K562 (cell line): ENCODE results near the gene MCM3. TPM values are rescaled to one million over a fixed set of nuclear protein-coding genes. Genes with fewer than 3 reads are reported as not detected.

Experiments used
- ATAC-seq: fragments of 200-7000 bp; cut with Tn5 transposase; 3 replicates; pipeline ENCODE4 v1.9.1; 2020; ENCODE audit warnings: moderate library complexity
- BruUV-seq: library from RNA; stranded (reverse); fragments of 400-500 nt; replicated peaks from 2 replicates; lab custom pipeline; 2021; lab: Mats Ljungman, UMichigan
- CTCF ChIA-PET: fragments of 300-600 bp; formaldehyde crosslinking; extraction: SDS; loops from one replicate; lab custom pipeline; 2021; ENCODE audit warnings: low intra/inter-chr PET ratio; lab: Yijun Ruan, JAX
- POLR2A ChIA-PET: fragments of 300-600, 350-650 bp; sonication (Branson Sonifier 250); formaldehyde crosslinking; extraction: SDS; loops from one replicate; lab custom pipeline; 2021; ENCODE audit warnings: antibody characterized with exemption, inconsistent platforms; lab: Yijun Ruan, JAX
- DNase-seq, 4 experiments: peaks; one replicate each; pipeline versions ENCODE4 v3.0.0 to v3.0.0-alpha.2; 2011 to 2018; ENCODE audit warnings: low spot score in 3 of 4, mixed read lengths in 3 of 4; ENCODE audit errors: extremely low read depth in 1 of 4
- FAIRE-seq: peaks from 2 replicates; lab custom pipeline; 2011; peaks lifted over from hg19 to GRCh38; lab: Jason Lieb, UNC
- H2AFZ ChIP-seq: 2 replicates; pipeline ENCODE4 v1.6.0; 2011; ENCODE audit warnings: low read depth, low read length, control low read depth, inconsistent platforms
- H3K27ac ChIP-seq: fragments of 200-600 bp; 3 replicates; pipeline ENCODE4 v1.8.0; 2011; ENCODE audit warnings: low read depth, mild to moderate bottlenecking, control low read depth, inconsistent platforms, low read length, moderate library complexity, mixed read lengths; ENCODE audit errors: extremely low read depth
- H3K27me3 ChIP-seq, 2 experiments: fragments of 300-600 bp in 1 of 2; 2 replicates in 1 of 2; 3 replicates in 1 of 2; pipeline versions ENCODE4 v1.6.0 to v1.8.0; 2011; ENCODE audit warnings: inconsistent platforms in 2 of 2, low read length in 2 of 2, mild to moderate bottlenecking in 1 of 2, mixed read lengths in 1 of 2, moderate library complexity in 1 of 2; ENCODE audit not compliant: control insufficient read depth in 2 of 2, insufficient read depth in 2 of 2
- H3K36me3 ChIP-seq: fragments of 300-600 bp; 3 replicates; pipeline ENCODE4 v1.8.0; 2011; ENCODE audit warnings: mild to moderate bottlenecking, low read length, inconsistent platforms; ENCODE audit not compliant: control insufficient read depth, insufficient read depth
- H3K4me1 ChIP-seq, 2 experiments: fragments of 200-600 bp in 1 of 2; replicated peaks in 1 of 2; 2 replicates in 1 of 2; 3 replicates in 1 of 2; pipeline versions ENCODE4 v1.5.1 to v1.8.0; 2011; ENCODE audit warnings: inconsistent platforms in 2 of 2, low read length in 2 of 2, mild to moderate bottlenecking in 1 of 2, mixed read lengths in 1 of 2, moderate library complexity in 1 of 2; ENCODE audit not compliant: control insufficient read depth in 2 of 2, insufficient read depth in 2 of 2
- H3K4me2 ChIP-seq: 2 replicates; pipeline ENCODE4 v1.6.1; 2011; ENCODE audit warnings: low read length, control low read depth, inconsistent platforms, mixed read lengths; ENCODE audit not compliant: insufficient read depth
- H3K4me3 ChIP-seq: fragments of 200-600 bp; sonication (generic), shearing (Covaris generic); 2 replicates; pipeline ENCODE4 v1.5.1; 2016; ENCODE audit warnings: control low read depth, inconsistent platforms
- H3K79me2 ChIP-seq: fragments of 200-600 bp; 3 replicates; pipeline ENCODE4 v1.8.0; 2011; ENCODE audit warnings: low read length, inconsistent platforms; ENCODE audit not compliant: control insufficient read depth, insufficient read depth
- H3K9ac ChIP-seq, 2 experiments: 2 replicates each; pipeline versions ENCODE4 v1.6.0 to v1.6.1; 2011; ENCODE audit warnings: low read depth in 2 of 2, low read length in 2 of 2, control low read depth in 1 of 2, inconsistent platforms in 1 of 2, mild to moderate bottlenecking in 1 of 2, mixed read lengths in 1 of 2; ENCODE audit not compliant: insufficient read depth in 1 of 2
- H3K9me1 ChIP-seq: one replicate; pipeline ENCODE4 v1.6.0; 2011; ENCODE audit warnings: inconsistent platforms, mild to moderate bottlenecking, low read length, moderate library complexity; ENCODE audit not compliant: control insufficient read depth, insufficient read depth
- H3K9me3 ChIP-seq: replicated peaks from 2 replicates; pipeline ENCODE4 v1.5.1; 2011; ENCODE audit warnings: low read depth, low read length, inconsistent platforms; ENCODE audit not compliant: control insufficient read depth, insufficient read depth
- H4K20me1 ChIP-seq: replicated peaks from 2 replicates; pipeline ENCODE4 v1.6.1; 2011; ENCODE audit warnings: low read length, inconsistent platforms, mixed read lengths; ENCODE audit not compliant: control insufficient read depth, insufficient read depth
- CC2D1A ChIP-seq: fragments of 450-650 bp; IDR thresholded peaks from 2 replicates; pipeline ENCODE4 v1.6.1; 2017; ENCODE audit warnings: mild to moderate bottlenecking
- PCBP1 ChIP-seq: fragments of 200-400 bp; formaldehyde crosslinking; IDR thresholded peaks from 2 replicates; pipeline ENCODE4 v1.6.1; 2018; ENCODE audit warnings: mild to moderate bottlenecking, low read depth, low read length; ENCODE audit not compliant: poor library complexity, severe bottlenecking
- RAD51 ChIP-seq: fragments of 450-650 bp; IDR thresholded peaks from 2 replicates; pipeline ENCODE4 v1.7.1; 2016; ENCODE audit warnings: low read depth, mild to moderate bottlenecking, borderline replicate concordance
- SMAD3 ChIP-seq: fragments of 450-650 bp; formaldehyde crosslinking; conservative IDR thresholded peaks from 2 replicates; pipeline ENCODE4 v1.4.0; 2020; ENCODE audit warnings: mild to moderate bottlenecking
- ZFX ChIP-seq: sonication (generic); formaldehyde crosslinking; IDR thresholded peaks from 2 replicates; pipeline ENCODE4 v1.8.0; 2022; ENCODE audit warnings: mild to moderate bottlenecking, missing genetic modification reagents, moderate library complexity
- WGBS: fragments of 100-300 bp; shearing (Covaris generic); methylation state at CpG from one replicate; pipeline ENCODE4 v1.1.6; 2016; ENCODE audit warnings: low coverage, mixed read lengths; ENCODE audit not compliant: insufficient coverage; ENCODE audit errors: missing lambda C conversion rate; 5-methylcytosine and 5-hydroxymethylcytosine counted together
- in situ Hi-C: fragments of 300-500 bp; cut with MboI; formaldehyde crosslinking; loops from 4 replicates; pipeline ENCODE4 v1.15.0; 2018; ENCODE audit warnings: inconsistent platforms, mixed read lengths
- intact Hi-C: fragments of 100-400 bp; cut with micrococcal nuclease; formaldehyde crosslinking; loops from 2 replicates; pipeline ENCODE4 v1.14.2; 2022
- polyA plus RNA-seq, 8 experiments: library from polyadenylated mRNA; depleted of rRNA in 4 of 8; stranded (reverse) in 5 of 8; unstranded in 3 of 8; fragments of >200 nt; fragmentation: Nextera tagmentation in 2 of 8; fragmentation: Illumina TruSeq in 1 of 8; extraction: Ambion mirVana in 2 of 8; extraction: Trizol in 1 of 8; gene quantifications; 2 replicates each; pipeline versions ENCODE4 v1.2.1 to v1.2.3, GENCODE V29; 2011 to 2014; ENCODE audit warnings: inconsistent platforms in 1 of 8, missing spikeins in 1 of 8
- total RNA-seq, 7 experiments: library from RNA; depleted of rRNA in 6 of 7; stranded (reverse); fragments of >200 nt in 6 of 7; fragmentation: Illumina TruSeq in 2 of 7; extraction: Trizol in 2 of 7; gene quantifications; 2 replicates each; pipeline versions ENCODE4 v1.2.1 to v1.2.3, GENCODE V29; 2011 to 2021; ENCODE audit warnings: low replicate concordance in 1 of 7
- TF ChIP-seq, protein P1 (sequence below): sonication (generic); formaldehyde crosslinking; IDR thresholded peaks from 2 replicates; pipeline ENCODE4 v1.8.1; 2023; ENCODE audit warnings: mild to moderate bottlenecking, missing genetic modification reagents

Gene MCM3
- total and polyA plus RNA-seq, 9 of the 15 experiments (the other 6 are each of a cell fraction or from before 2014, with no cell fraction given) = 76.1 to 270 (median 250) TPM

DNA sequence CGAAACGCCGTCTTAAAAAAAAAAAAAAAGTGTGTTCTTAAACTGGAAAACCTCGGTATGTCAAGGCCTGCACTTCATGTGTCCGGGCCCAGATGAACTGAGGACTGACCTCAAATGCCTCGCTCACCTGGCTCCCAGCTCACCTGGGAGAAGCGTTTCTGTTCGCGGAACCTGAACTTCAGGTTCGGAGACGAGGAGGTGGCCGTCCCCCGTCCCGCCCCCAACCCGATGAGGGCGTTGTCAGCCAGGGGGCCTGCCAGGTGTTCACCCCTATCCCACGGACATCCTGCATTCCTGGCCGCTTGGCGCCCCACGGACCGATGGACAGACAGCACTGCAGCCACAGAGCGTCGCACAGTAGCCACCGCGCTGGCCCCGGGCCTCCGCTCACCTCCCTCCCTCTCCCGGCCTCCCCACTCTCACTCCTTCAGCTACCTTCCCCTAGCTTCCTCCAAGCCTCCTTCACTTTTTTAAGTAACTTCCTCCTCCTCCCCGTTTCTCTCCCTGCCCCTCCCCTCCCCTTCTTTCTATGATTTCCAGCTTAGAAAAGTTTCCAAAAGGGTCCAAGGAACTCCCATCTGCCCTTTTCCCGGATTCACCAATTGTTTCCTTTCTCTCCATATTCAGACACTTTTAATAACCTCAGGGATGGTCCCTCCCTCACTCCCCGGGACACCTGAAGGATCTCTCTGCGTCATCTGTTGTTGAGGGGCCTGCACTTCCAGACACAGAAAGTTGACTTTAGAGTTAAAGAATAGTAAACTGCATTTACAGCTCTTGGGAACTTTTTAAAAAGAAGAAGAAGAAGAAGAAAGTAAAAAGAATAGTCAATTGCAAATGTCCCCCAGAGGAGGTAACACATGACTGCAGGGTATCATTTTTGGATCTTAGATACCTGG lies 22.7 kb upstream of the MCM3 start:
- WGBS = 90% methylated on average over 27 of the region's 32 CpGs
- in situ Hi-C loops (loop anchor here (10.0 kb wide), 1 partner anchor 358 kb away; no protein-coding TSS in a partner anchor), intact Hi-C loops (no loop called here)
- TF ChIP-seq SMAD3 (CRISPR knock-in tag) (no peak), PCBP1 (peak; percentile 26), RAD51 (no peak), CC2D1A (peak; percentile 33; the same call in 1 of the 2 replicates), ZFX (0 out of 2 replicates have a peak, but pooled peaks have one; percentile 13)
- TF ChIP-seq, protein P1, sequence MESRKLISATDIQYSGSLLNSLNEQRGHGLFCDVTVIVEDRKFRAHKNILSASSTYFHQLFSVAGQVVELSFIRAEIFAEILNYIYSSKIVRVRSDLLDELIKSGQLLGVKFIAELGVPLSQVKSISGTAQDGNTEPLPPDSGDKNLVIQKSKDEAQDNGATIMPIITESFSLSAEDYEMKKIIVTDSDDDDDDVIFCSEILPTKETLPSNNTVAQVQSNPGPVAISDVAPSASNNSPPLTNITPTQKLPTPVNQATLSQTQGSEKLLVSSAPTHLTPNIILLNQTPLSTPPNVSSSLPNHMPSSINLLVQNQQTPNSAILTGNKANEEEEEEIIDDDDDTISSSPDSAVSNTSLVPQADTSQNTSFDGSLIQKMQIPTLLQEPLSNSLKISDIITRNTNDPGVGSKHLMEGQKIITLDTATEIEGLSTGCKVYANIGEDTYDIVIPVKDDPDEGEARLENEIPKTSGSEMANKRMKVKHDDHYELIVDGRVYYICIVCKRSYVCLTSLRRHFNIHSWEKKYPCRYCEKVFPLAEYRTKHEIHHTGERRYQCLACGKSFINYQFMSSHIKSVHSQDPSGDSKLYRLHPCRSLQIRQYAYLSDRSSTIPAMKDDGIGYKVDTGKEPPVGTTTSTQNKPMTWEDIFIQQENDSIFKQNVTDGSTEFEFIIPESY (CRISPR knock-in tag) = peak; percentile 93
- no peaks in the 10 kb centered on the region for H3K9me3 ChIP-seq
- H2AFZ ChIP-seq = peak overlapping the region; percentile 65; the same call in 1 of the 2 replicates
- peaks cover 27 to 29% of the 10 kb centered on the region in 2 experiments for H3K4me1 ChIP-seq
- no peak overlapping the region for H3K27ac ChIP-seq
- FAIRE-seq = no peak
- no peaks in the 10 kb centered on the region for H3K79me2 ChIP-seq
- BruUV-seq = no TSS peak
- ATAC-seq = no peak
- no peak overlapping the region for H3K4me2 ChIP-seq
- no peaks in the 10 kb centered on the region for H4K20me1 ChIP-seq
- no peaks in the 10 kb centered on the region for H3K36me3 ChIP-seq
- POLR2A ChIA-PET = interaction anchor here (0.7 to 0.8 kb wide), 2 partner anchors 23 to 156 kb away, joined by 3 to 5 read pairs; partner anchors contain the start of gene MCM3
- H3K9ac ChIP-seq = no peak overlapping the region
- no peak for DNase-seq
- CTCF ChIA-PET = no interaction called here
- H3K4me3 ChIP-seq = no peak overlapping the region
- H3K27me3 ChIP-seq = no peaks in the 10 kb centered on the region
- no peaks in the 10 kb centered on the region for H3K9me1 ChIP-seq
